HG03439 (cell line): ENCODE measurements around the gene ANKRD42.
A peak's percentile ranks its signal among the peaks of the same experiment; 100 is the strongest.
"Not testable (repeated sequence)": the region's sequence is repeated elsewhere in the genome, so short reads cannot be mapped to it uniquely, and the experiment has no call there.

Source experiments
- ATAC-seq: cut with Tn5 transposase; IDR thresholded peaks from one replicate; pipeline ENCODE4 v1.9.1; 2021; ENCODE audit warnings: mild to moderate bottlenecking, moderate library complexity; ENCODE audit not compliant: unreplicated experiment

ANKRD42 gene

DNA sequence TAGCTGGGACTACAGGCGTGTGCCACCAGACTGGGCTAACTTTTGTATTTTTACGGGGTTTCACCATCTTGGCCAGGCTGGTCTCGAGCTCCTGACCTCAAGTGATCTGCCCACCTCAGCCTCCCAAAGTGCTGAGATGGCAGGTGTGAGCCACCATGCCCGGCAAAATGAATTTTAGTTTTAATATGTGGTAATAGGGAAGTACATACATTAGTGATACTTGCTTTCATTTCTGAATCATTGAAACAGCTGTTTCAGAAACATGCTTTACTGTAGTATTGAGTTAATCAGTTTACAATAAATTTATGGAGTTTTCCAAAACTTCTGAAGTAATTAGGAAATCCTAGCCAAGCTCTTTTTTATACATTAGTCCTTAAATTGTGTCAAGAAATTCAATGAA is 21.0 kb upstream of the ANKRD42 start:
- no peak for ATAC-seq

DNA sequence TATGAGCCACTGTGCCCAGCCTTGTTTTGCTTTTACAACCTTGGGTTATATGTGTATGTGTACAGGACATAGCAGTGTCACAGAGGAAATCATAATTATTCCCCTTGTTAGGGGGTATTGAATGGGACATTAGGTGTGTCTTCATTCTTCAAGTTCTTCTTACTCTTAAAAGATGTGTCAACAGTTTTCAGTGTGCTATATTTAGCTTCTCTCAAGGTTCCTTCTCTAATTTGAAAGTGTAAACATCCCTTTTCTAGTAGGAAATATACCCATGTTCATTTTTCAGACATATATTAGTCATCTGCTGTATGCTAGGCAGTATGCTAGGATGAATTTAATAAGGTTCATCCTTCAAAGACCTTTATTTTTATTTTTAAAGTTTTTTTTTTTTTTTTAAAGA is 19.5 kb upstream of the ANKRD42 start:
- no peak for ATAC-seq

DNA sequence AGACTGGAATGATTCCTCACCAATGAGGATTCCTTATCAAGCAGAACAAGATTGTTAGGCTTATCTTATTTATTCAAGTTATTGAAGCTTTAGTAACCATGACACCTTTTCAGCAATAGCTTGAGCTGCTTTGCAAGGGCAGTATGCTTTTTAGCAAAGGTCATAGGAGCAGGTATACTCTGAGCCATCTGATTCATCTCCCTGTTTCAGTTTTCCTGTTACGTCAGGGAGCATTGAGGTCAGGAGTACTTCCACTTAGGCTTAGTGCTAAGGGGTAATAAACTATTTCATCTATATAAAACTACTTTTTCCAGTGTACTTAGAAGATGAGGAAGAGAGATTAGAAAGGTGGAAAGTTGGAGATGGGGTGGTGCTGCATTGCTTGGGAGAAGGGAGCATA is 17.7 kb upstream of the ANKRD42 start:
- ATAC-seq: no peak

- no peak for ATAC-seq
These were observed 11.7 kb upstream of the ANKRD42 start for GRCh38 chr11:83181815-83182214.

DNA sequence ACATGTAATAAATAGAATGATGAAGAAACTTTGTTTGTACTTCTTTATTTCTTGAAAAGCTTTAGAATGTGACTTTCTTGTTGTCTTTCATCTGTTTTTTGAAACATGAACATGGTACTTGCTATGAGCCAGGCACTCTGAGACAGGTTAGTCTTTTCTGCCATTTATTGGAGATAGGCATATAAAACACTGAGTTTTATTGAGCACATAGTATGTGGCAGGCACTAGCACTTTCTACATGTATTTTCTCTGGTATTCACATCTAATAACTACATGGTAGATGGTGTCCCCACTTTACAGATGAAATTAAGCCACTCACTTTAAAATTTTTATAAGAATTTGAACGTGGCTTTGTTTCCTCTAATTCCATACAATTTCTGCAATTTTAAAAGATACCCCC is 7.7 kb upstream of the ANKRD42 start:
- no peak for ATAC-seq

- ATAC-seq: no peak
These were observed 6.0 kb upstream of the ANKRD42 start for GRCh38 chr11:83187465-83187864.

- no peak for ATAC-seq
These were observed 2.0 kb upstream of the ANKRD42 start for GRCh38 chr11:83191491-83191890.

GRCh38 chr11:83191986-83192385 is 1.5 kb upstream of the ANKRD42 start:
- ATAC-seq: no peak

GRCh38 chr11:83192606-83193245 is 786 bp upstream of the ANKRD42 start:
- ATAC-seq: no peak

DNA sequence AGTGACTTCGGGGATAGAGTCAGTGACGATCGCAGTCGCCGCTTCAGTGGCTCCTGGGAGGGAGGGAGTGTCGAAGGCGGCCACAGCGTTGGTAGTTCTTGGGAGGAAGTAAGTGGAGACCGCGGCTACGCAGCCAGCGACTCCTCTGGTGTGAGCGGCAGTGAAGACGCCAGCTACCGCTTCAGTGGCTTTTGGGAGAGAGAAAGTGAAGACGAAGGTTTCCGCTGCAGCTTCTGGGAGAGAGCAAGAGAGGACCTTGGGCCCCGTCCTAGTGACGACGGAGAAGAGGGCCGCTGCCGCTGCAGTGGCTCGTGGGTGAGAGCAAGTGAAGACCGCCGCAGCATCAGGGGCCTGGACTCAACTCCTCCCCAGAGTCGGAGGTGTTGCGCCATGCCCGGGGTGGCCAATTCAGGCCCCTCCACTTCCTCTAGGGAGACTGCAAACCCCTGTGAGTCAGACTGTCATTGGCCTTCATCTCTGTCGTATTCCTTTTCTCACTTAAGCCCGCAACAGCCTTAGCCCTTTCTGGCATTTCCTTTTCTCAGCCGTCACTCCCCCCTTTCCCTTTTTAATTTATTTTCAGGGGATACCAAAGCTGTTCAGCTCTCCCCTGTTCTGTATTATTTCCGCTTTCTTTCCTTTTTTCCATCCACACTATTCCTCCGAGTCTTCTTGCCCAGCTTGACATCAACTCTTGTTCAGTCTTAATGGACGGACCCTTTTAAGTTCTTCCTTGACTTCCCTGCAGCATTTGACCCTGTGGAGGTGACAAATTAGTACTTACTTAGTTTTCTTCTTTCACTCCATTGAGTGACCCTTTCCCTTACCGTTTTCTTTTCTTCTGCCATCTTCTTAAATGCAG is 1.0 kb downstream of the ANKRD42 start:
- ATAC-seq: peak; percentile 44

DNA sequence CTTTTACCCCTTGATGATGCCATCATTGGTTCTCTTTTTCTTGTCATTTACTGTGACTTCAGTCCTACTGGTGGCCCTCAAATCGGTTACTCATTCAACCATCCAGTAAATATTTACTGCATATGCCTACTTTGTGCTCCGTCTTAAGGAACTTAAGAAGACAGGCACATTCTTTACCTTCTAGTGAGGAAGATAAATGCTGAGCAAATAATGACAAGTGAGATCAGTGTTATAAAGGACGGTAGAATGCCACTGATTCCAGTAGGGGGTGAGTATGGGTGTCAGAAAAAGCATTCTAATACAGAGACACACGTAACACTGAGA is 1.6 kb downstream of the ANKRD42 start:
- ATAC-seq: no peak

DNA sequence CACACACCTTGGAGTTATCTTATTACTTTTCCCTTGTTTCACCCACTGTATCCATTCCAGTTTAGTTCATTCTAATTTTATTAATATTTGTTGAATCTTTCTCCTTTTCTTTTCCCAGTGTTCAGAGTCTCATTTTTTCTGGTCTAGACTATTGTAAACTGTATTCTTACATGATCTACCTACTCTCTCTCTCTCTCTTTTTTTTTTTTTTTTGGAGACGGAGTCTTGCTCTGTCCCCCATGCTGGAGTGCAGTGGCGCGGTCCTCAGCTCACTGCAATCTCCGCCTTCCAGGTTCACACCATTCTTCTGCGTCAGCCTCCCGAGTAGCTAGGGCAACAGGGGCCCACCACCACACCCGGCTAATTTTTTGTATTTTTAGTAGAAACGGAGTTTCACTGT is 2.1 kb downstream of the ANKRD42 start:
- ATAC-seq: no peak

DNA sequence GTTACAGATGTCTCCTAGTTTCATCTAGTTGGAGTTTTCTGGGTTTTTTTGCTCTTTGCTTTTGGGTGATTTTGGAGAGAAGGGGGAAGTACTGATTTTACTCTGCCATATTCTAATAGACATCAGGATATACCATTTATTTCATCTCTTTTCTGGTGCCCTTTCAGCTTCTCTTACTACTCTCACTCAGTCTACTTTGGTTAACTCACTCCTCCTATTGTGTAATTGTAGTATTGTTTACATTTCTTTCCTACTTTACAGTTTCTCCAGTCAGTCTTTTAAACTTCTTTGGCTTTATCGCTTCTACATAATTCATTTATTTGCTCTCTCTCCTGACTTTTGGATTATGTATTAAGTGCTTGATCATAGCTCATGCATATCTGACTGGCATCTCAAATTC is 6.5 kb downstream of the ANKRD42 start:
- no peak for ATAC-seq

- no peak for ATAC-seq
These were observed 12.2 kb downstream of the ANKRD42 start for GRCh38 chr11:83205608-83206185.

GRCh38 chr11:83206221-83206620 is 12.7 kb downstream of the ANKRD42 start:
- no peak for ATAC-seq

DNA sequence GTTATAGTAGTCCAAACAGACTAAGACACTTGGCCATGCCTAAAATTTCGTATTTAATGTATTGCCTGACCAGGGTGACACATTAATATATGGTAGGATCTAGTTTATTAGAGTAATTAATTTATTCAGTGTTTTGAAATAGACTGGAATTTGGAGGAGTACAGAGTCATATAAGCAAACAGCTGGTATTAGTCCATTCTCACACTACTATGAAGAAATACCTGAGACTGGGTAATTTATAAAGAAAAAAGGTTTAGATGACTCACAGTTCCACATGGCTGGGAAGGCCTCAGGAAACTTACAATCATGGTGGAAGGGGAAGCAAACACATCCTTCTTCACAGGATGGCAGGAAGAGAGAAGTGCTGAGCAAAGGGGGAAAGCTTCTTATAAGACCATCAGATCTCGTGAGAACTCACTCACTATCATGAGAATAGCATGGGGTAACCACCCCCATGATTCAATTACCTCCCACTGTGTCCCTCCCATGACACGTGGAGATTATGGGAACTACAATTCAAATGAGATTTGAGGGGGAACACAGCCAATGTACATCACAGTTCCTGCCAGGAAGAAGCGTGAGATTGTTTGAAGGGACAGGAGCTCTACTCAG is 13.4 kb downstream of the ANKRD42 start:
- not testable (repeated sequence) for ATAC-seq

- ATAC-seq: no peak
These were observed 25.6 kb downstream of the ANKRD42 start for GRCh38 chr11:83219095-83219494.

DNA sequence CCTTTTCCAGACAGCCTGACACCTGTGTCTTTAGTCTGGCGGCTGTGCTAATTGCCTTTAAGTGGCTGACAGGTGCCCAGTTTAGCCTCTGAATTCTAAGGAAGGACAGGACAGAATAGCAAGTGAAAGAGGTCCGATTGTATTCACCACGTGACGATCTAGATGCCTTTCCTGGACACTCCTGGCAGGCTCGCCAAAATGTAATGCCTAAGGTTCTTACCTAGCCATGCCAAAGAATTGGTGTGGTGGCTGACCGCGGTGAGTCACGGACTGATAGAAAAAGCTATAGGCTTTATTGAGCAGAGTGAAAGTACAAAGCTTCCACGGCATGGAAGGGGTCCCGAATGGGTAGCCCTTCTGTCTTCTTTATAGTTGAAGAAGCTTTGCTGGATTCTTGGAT is 26.7 kb downstream of the ANKRD42 start:
- ATAC-seq: no peak

DNA sequence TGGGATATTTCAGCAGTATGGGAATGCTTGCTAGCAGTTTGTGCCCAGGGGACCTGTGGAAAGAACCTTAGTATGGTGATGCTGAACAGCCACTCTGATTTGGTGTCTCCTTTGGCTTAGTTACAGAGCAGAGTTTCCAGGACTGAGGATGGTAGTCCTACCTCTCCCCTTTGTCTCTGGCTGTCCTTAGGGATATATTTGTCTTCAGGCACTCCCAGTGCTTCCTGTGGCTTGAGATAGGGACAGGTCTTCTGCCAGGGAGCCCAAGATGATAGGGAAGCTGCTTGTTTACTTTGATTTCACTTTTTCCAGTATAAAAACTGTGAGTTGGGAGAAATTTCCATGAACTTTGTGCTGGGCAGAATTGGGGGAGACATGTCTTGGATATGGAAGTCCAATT is 28.2 kb downstream of the ANKRD42 start:
- ATAC-seq: no peak

DNA sequence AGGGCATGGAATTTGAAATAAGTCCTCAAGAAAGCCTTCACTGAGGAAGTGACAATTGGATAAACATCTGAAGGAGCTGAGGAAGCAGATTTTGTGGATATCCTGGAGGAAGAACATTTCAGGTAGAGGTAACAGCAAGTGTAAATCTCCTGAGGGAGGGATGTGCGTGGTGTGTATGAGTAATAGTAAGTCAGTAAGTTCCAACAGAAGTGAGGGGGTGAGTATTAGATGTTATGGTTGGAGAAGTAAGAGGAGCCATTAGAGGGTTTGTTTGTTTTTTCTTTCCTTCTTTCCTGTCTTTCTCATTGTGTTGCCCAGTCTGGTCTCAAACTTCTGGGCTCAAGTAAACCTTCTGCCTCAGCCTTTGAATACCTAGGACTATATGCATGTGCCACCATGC is 29.0 kb downstream of the ANKRD42 start:
- no peak for ATAC-seq

DNA sequence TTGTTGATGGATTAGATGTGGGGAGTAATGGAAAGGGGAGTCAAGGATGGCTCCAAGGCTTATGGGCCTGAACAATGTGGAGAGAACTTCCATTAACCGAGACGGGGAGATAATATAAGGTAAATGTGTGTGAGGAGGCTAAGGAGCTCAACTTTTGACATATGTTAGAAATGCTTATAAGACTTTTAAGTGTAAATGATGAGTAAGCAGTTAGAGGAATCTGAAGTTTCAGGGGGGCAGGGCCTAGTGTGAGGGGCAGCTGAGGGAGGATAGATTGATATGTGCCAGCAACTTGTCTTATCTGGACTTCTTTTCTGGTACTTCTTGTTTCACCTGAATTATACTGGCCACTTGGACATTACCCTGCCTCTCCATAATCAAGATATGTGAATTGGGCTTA is 29.9 kb downstream of the ANKRD42 start:
- ATAC-seq: no peak

- no peak for ATAC-seq
These were observed 42.3 kb downstream of the ANKRD42 start for GRCh38 chr11:83235825-83236224.
